HepG2 (cell line): ENCODE measurements around the gene EPHA2. TPM values are rescaled to one million over a fixed set of nuclear protein-coding genes. Genes with fewer than 3 reads are reported as not detected.
A peak's percentile ranks its signal among the peaks of the same experiment; 100 is the strongest.

Experiments used
- AGO1 ChIP-seq: fragments of 200-400 bp; formaldehyde crosslinking; IDR thresholded peaks from 2 replicates; pipeline ENCODE4 v1.6.1; 2017; ENCODE audit warnings: mild to moderate bottlenecking, low read depth, low read length, moderate library complexity; ENCODE audit not compliant: poor library complexity, severe bottlenecking
- ELF1 ChIP-seq: sonication (generic); formaldehyde crosslinking; IDR thresholded peaks from 2 replicates; pipeline ENCODE4 v1.4.0; 2020; ENCODE audit warnings: missing genetic modification reagents
- FOSL1 ChIP-seq: sonication (generic); formaldehyde crosslinking; IDR thresholded peaks from 2 replicates; pipeline ENCODE4 v1.9.0; 2021; ENCODE audit warnings: missing genetic modification reagents, borderline replicate concordance
- FOXK2 ChIP-seq: fragments of 450-650 bp; IDR thresholded peaks from 2 replicates; pipeline ENCODE4 v1.6.1; 2016
- FOXO1 ChIP-seq: sonication (generic); formaldehyde crosslinking; IDR thresholded peaks from 2 replicates; pipeline ENCODE4 v1.4.0; 2020; ENCODE audit warnings: missing genetic modification reagents
- KLF13 ChIP-seq: sonication (generic); formaldehyde crosslinking; IDR thresholded peaks from 2 replicates; pipeline ENCODE4 v1.4.0; 2020; ENCODE audit warnings: mild to moderate bottlenecking, missing genetic modification reagents
- MATR3 ChIP-seq: sonication (generic); formaldehyde crosslinking; IDR thresholded peaks from 2 replicates; pipeline ENCODE4 v1.4.0; 2020; ENCODE audit warnings: missing genetic modification reagents
- TEAD2 ChIP-seq: sonication (generic); formaldehyde crosslinking; IDR thresholded peaks from 2 replicates; pipeline ENCODE4 v1.9.0; 2021; ENCODE audit warnings: missing genetic modification reagents
- THAP11 ChIP-seq: IDR thresholded peaks from 2 replicates; pipeline ENCODE4 v1.6.1; 2016; ENCODE audit warnings: missing biosample characterization, missing genetic modification reagents
- ZFP36 ChIP-seq: fragments of 150-350 bp; IDR thresholded peaks from 2 replicates; pipeline ENCODE4 v1.6.1; 2018; ENCODE audit warnings: borderline replicate concordance, low read length, low read depth; ENCODE audit not compliant: partially characterized antibody
- ZNF335 ChIP-seq: sonication (generic); formaldehyde crosslinking; IDR thresholded peaks from 2 replicates; pipeline ENCODE4 v1.4.0; 2020; ENCODE audit warnings: missing genetic modification reagents
- ZNF441 ChIP-seq: sonication (generic); formaldehyde crosslinking; IDR thresholded peaks from 2 replicates; pipeline ENCODE4 v1.7.0; 2021; ENCODE audit warnings: missing genetic modification reagents, borderline replicate concordance
- ZNF546 ChIP-seq: sonication (generic); formaldehyde crosslinking; conservative IDR thresholded peaks from 2 replicates; pipeline ENCODE4 v1.8.1; 2023; ENCODE audit warnings: mild to moderate bottlenecking, missing genetic modification reagents
- ZNF749 ChIP-seq: sonication (generic); formaldehyde crosslinking; IDR thresholded peaks from 2 replicates; pipeline ENCODE4 v1.8.0; 2022; ENCODE audit warnings: mild to moderate bottlenecking, missing genetic modification reagents, moderate library complexity, borderline replicate concordance
- polyA plus RNA-seq, 8 experiments: library from polyadenylated mRNA; depleted of rRNA in 3 of 8; stranded (reverse) in 7 of 8; unstranded in 1 of 8; fragments of >200 nt; fragmentation: Illumina TruSeq in 4 of 8; extraction: Trizol in 4 of 8; gene quantifications; 2 replicates each; pipeline versions ENCODE4 v1.2.1 to v1.2.3, GENCODE V29; 2011 to 2016; ENCODE audit warnings: low read depth in 4 of 8, missing spikeins in 1 of 8, mixed read lengths in 1 of 8; ENCODE audit not compliant: insufficient read depth in 1 of 8
- total RNA-seq, 5 experiments: library from RNA; depleted of rRNA; stranded (reverse); fragments of >200 nt; fragmentation: Illumina TruSeq; extraction: Trizol; gene quantifications; 2 replicates each; pipeline ENCODE4 v1.2.3, GENCODE V29; 2016; ENCODE audit warnings: low read depth in 1 of 5
- TF ChIP-seq, protein P1 (sequence below): sonication (generic); formaldehyde crosslinking; IDR thresholded peaks from 2 replicates; pipeline ENCODE4 v1.4.0; 2020; ENCODE audit warnings: mild to moderate bottlenecking, missing genetic modification reagents
- TF ChIP-seq, protein P2 (sequence below): sonication (generic); formaldehyde crosslinking; IDR thresholded peaks from 2 replicates; pipeline ENCODE4 v1.5.0; 2020; ENCODE audit warnings: mild to moderate bottlenecking, missing genetic modification reagents
- TF ChIP-seq, protein P3 (sequence below): sonication (generic); formaldehyde crosslinking; IDR thresholded peaks from 2 replicates; pipeline ENCODE4 v1.4.0; 2020; ENCODE audit warnings: mild to moderate bottlenecking, missing genetic modification reagents
- TF ChIP-seq, protein P4 (sequence below): IDR thresholded peaks from 2 replicates; pipeline ENCODE4 v1.6.1; 2016; ENCODE audit warnings: low read depth
- TF ChIP-seq, protein P5 (sequence below): sonication (generic); formaldehyde crosslinking; conservative IDR thresholded peaks from 2 replicates; pipeline ENCODE4 v1.4.0; 2020; ENCODE audit warnings: missing genetic modification reagents
- TF ChIP-seq, protein P6 (sequence below): sonication (generic); formaldehyde crosslinking; IDR thresholded peaks from 2 replicates; pipeline ENCODE4 v1.8.1; 2023; ENCODE audit warnings: mild to moderate bottlenecking, inconsistent platforms, moderate library complexity, missing genetic modification reagents, borderline replicate concordance

The EPHA2 gene
- total and polyA plus RNA-seq, 2 of the 13 experiments (the other 11 are each of a cell fraction or from before 2014, with no cell fraction given): 33.6 to 53.6 TPM

DNA sequence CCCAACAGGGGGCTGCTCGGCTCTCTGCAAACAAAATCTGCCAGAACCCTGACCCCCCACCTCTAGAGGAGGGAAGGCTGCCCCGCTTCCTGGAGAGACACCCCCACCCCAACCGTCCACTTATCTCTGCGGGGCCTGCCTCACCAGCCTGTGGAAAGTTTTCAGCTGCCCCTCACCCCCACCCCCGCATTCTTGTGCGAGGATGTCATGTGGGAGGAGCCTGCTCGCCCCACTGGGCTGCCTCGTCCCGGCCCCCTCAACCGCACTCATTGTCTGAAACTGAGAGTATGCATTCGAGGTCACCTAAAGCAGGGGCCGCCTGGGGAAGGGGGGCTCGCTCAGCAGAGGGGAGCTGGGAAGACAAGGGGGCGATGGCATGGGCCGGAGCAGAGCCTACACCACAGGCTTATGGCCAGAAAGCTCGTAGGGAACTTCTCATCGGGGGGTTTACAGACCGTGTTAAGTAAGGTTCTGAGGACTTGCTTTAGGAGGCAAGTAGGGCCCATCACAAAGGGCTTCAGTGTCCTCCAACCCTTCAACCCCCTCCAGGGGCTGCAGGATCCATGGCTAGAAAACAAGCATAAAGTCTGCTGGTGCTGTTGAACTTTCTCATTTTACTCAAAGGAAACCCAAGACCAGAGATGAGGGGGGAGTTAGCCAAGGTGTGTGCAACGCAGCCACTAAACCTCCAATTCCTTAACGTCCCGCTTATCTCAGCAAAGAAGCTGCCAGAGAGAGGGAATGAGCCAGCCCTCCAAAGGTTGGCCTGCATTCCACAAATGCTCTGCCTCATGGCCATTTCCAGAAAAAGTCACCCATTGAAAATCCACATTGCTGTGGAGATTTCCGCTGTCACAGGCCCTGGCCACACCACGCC is 9.4 kb downstream of the EPHA2 start (continued):
- TF ChIP-seq TEAD2 (CRISPR knock-in tag) (no peak), ZNF335 (CRISPR knock-in tag) (no peak), ZNF546 (CRISPR knock-in tag) (no peak), ZFP36 (no peak), MATR3 (CRISPR knock-in tag) (no peak), FOXO1 (no peak), ELF1 (CRISPR knock-in tag) (no peak), ZNF749 (peak; percentile 46; the same call in 1 of the 2 replicates), FOSL1 (CRISPR knock-in tag) (0 out of 2 replicates have a peak, but pooled peaks have one; percentile 19), THAP11 (CRISPR knock-in tag) (0 out of 2 replicates have a peak, but pooled peaks have one; percentile 4), ZNF441 (CRISPR knock-in tag) (no peak), FOXK2 (no peak), KLF13 (CRISPR knock-in tag) (no peak), AGO1 (no peak)
- TF ChIP-seq, protein P1, sequence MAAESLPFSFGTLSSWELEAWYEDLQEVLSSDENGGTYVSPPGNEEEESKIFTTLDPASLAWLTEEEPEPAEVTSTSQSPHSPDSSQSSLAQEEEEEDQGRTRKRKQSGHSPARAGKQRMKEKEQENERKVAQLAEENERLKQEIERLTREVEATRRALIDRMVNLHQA (CRISPR knock-in tag): no peak
- TF ChIP-seq, protein P2, sequence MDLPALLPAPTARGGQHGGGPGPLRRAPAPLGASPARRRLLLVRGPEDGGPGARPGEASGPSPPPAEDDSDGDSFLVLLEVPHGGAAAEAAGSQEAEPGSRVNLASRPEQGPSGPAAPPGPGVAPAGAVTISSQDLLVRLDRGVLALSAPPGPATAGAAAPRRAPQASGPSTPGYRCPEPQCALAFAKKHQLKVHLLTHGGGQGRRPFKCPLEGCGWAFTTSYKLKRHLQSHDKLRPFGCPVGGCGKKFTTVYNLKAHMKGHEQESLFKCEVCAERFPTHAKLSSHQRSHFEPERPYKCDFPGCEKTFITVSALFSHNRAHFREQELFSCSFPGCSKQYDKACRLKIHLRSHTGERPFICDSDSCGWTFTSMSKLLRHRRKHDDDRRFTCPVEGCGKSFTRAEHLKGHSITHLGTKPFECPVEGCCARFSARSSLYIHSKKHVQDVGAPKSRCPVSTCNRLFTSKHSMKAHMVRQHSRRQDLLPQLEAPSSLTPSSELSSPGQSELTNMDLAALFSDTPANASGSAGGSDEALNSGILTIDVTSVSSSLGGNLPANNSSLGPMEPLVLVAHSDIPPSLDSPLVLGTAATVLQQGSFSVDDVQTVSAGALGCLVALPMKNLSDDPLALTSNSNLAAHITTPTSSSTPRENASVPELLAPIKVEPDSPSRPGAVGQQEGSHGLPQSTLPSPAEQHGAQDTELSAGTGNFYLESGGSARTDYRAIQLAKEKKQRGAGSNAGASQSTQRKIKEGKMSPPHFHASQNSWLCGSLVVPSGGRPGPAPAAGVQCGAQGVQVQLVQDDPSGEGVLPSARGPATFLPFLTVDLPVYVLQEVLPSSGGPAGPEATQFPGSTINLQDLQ (CRISPR knock-in tag): no peak
- TF ChIP-seq, protein P3, sequence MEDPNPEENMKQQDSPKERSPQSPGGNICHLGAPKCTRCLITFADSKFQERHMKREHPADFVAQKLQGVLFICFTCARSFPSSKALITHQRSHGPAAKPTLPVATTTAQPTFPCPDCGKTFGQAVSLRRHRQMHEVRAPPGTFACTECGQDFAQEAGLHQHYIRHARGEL (CRISPR knock-in tag): no peak
- TF ChIP-seq, protein P4, sequence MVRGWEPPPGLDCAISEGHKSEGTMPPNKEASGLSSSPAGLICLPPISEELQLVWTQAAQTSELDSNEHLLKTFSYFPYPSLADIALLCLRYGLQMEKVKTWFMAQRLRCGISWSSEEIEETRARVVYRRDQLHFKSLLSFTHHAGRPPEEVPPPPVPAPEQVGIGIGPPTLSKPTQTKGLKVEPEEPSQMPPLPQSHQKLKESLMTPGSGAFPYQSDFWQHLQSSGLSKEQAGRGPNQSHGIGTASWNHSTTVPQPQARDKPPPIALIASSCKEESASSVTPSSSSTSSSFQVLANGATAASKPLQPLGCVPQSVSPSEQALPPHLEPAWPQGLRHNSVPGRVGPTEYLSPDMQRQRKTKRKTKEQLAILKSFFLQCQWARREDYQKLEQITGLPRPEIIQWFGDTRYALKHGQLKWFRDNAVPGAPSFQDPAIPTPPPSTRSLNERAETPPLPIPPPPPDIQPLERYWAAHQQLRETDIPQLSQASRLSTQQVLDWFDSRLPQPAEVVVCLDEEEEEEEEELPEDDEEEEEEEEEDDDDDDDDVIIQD: no peak; the same call in 1 of the 2 replicates
- TF ChIP-seq, protein P5, sequence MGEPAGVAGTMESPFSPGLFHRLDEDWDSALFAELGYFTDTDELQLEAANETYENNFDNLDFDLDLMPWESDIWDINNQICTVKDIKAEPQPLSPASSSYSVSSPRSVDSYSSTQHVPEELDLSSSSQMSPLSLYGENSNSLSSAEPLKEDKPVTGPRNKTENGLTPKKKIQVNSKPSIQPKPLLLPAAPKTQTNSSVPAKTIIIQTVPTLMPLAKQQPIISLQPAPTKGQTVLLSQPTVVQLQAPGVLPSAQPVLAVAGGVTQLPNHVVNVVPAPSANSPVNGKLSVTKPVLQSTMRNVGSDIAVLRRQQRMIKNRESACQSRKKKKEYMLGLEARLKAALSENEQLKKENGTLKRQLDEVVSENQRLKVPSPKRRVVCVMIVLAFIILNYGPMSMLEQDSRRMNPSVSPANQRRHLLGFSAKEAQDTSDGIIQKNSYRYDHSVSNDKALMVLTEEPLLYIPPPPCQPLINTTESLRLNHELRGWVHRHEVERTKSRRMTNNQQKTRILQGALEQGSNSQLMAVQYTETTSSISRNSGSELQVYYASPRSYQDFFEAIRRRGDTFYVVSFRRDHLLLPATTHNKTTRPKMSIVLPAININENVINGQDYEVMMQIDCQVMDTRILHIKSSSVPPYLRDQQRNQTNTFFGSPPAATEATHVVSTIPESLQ (CRISPR knock-in tag): no peak
- TF ChIP-seq, protein P6, sequence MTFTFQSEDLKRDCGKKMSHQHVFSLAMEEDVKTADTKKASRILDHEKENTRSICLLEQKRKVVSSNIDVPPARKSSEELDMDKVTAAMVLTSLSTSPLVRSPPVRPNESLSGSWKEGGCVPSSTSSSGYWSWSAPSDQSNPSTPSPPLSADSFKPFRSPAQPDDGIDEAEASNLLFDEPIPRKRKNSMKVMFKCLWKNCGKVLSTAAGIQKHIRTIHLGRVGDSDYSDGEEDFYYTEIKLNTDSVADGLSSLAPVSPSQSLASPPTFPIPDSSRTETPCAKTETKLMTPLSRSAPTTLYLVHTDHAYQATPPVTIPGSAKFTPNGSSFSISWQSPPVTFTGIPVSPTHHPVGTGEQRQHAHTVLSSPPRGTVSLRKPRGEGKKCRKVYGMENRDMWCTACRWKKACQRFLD: no peak
